ENCODE measurements around the gene TCTN1.
A peak's percentile ranks its signal among the peaks of the same experiment; 100 is the strongest.
"Not testable (repeated sequence)": the region's sequence is repeated elsewhere in the genome, so short reads cannot be mapped to it uniquely, and the experiment has no call there.

The TCTN1 gene

DNA sequence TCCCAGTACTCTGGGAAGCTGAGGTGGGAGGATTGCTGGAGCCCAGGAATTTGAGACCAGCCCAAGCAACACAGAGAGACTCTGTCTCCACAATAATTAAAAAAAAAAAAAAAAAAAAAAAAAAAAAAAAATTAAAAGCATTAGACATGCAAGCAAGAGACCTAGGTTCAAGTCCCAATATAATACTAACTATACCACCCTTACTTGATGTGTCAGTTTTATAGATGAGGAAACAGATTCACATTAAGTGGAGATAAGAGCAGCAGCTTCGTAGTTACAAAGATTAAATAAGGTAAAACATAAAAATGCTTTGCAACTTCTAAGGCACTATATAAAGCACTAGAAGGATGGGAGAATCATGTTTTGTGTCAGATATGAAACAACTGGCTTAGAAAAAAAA, 39.9 kb upstream of the TCTN1 start:
- DNase-seq (ENCODE audit: low spot score) = no peak
- no peak for TF ChIP-seq CTCF (IDR thresholded peaks at IDR 0.05; ENCODE audit: extremely low read depth, insufficient read depth, missing control alignments)
- in situ Hi-C loops (cut with MboI; ENCODE audit: low pct_unique_long_range_greater_than_20kb, low sequenced_read_pairs, unreplicated experiment) = no loop called here

DNA sequence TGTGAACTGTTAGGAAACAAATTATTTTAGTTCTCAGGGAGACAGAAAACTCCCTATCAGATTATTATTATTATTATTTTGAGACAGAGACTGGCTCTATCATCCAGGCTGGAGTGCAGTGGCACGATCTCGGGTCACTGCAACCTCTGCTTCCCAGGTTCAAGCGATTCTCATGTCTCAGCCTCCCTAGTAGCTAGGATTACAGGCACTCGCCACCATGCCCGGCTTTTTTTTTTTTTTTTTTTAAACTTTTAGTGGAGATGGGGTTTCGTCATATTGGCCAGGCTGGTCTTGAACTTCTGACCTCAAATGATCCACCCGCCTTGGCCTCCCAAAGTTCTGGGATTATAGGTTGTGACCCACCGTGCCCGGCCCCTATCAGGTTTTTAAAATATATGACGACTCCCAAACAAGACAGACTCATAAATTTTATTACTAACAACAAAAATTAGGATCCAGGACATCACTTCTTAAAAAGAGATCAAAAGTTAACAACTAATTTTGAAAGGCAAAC, 39.2 kb upstream of the TCTN1 start:
- DNase-seq (ENCODE audit: low spot score); in situ Hi-C loops (cut with MboI; ENCODE audit: low pct_unique_long_range_greater_than_20kb, low sequenced_read_pairs, unreplicated experiment): not testable (repeated sequence)

DNA sequence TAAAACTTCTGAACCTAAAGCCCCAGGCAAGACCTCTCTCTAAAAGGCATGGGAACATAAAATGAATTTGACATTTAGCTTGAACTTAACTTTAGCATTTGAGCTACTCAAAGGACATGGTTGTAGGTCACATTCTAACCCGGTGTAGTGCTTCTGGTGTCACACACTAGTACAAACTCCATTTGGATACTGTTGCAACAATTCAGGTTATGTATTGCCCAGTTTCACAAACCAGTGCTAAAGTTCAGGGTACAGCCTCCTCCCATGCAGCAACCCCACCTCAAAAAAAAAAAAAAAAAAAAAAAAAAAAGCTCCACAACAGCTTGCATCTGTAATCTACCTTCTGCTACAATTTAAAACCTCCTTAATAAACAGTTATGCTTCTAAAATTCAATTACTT, 38.6 kb upstream of the TCTN1 start:
- no peak for DNase-seq (ENCODE audit: low spot score)
- TF ChIP-seq CTCF (IDR thresholded peaks at IDR 0.05; ENCODE audit: extremely low read depth, insufficient read depth, missing control alignments) = no peak
- in situ Hi-C loops (cut with MboI; ENCODE audit: low pct_unique_long_range_greater_than_20kb, low sequenced_read_pairs, unreplicated experiment) = no loop called here

DNA sequence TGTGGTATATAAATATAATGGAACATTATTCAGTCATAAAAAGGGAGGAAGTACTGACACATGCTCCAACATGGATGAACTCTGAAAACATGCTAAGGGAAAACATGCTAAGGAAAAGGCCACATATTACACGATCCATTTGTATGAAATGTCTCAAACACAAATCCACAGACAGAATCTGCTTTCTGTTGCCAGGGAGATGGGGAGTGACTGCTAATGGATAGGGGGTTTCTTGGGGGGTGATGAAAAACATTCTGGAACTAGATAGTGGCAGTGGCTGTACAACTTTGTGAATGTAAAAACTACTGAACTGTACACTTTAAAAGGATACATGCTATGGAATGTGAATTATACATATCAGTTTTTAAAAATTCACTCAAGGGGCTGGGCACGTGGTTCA, 37.4 kb upstream of the TCTN1 start:
- in situ Hi-C loops (cut with MboI; ENCODE audit: low pct_unique_long_range_greater_than_20kb, low sequenced_read_pairs, unreplicated experiment) = no loop called here
- DNase-seq (ENCODE audit: low spot score) = no peak
- TF ChIP-seq CTCF (IDR thresholded peaks at IDR 0.05; ENCODE audit: extremely low read depth, insufficient read depth, missing control alignments) = no peak

- no peak for TF ChIP-seq CTCF (IDR thresholded peaks at IDR 0.05; ENCODE audit: extremely low read depth, insufficient read depth, missing control alignments)
- peak; percentile 54 for DNase-seq (ENCODE audit: low spot score)
- in situ Hi-C loops (cut with MboI; ENCODE audit: low pct_unique_long_range_greater_than_20kb, low sequenced_read_pairs, unreplicated experiment) = no loop called here
These were observed 35.9 kb upstream of the TCTN1 start for GRCh38 chr12:110577864-110578693.

DNA sequence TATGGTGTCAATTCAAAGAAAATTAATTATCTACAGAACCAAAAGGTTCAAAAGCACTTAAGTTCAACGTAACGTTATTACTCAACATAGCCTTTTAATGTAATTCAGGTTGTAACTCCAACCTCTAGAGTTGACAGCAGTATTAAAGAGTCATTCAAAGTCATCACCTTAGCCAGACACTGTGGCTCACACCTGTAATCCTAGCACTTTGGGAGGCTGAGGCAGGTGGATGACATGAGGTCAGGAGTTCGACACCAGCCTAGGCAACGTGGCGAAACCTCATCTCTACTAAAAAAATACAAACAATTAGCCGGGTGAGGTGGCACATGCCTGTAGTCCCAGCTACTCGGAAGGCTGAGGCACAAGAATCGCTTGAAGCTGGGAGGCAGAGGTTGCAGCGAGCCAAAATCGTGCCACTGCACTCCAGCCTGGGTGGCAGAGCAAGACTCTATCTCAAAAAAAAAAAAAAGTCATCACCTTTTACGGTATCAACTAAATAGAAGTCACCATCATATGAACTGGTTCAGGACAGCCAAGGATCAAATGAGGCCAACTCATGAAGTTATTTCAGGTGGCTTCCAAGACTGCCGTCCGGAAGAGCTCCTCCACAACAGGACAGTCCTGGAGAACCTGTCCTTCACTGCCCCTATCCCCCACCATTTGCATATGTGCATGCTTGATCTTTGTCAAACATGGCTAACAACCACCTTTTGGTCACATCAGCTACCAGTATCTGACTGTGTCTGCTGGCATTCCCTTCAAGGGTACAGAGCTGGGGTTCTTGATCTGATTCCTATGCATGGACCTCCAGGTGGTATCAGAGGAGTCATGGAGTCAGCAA, 35.0 kb upstream of the TCTN1 start:
- in situ Hi-C loops (cut with MboI; ENCODE audit: low pct_unique_long_range_greater_than_20kb, low sequenced_read_pairs, unreplicated experiment) = no loop called here
- DNase-seq (ENCODE audit: low spot score) = no peak
- TF ChIP-seq CTCF (IDR thresholded peaks at IDR 0.05; ENCODE audit: extremely low read depth, insufficient read depth, missing control alignments) = no peak
